Measurements from ENCODE around the gene RTRAF. TPM values are rescaled to one million over a fixed set of nuclear protein-coding genes. Genes with fewer than 3 reads are reported as not detected.

The RTRAF gene
- total and polyA plus RNA-seq, 7 experiments from 2014 or later, result 112 to 206 (median 124) TPM

DNA sequence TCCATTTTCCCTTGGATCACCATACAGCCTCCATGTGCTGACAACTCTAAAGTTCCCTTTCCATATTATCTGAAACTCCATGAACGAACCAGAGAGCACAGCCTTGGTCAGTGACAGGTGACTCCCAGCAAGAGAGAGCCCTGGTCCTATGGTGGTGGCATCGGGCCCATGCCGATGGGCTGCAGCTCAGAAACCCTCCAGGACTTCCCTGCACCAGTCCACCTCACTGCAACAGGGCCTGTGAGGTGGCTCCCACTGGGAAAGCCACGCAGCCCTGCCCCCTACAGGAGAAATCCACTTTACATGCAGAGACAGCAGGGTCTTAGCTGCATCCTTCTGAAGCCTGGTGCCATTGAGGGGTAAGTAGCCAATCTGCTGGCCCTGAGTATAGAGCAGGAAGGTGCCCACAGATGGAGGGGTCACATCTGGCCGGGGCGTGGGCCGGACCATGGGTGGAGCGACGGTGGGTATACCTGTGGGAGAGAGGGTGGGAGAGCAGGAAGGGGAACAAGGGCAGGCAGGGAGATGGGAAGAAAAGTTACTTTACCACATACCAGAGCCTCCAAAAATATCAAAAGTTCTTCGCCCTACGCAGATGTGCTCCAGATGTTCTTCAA lies 24.7 kb downstream of the RTRAF start:
- Histone ChIP-seq H3K9me3 (ENCODE audit: control insufficient read depth in 2 of 3, low read length in 3 of 3) (no peaks in the 10 kb centered on the region), H3K27me3 (ENCODE audit: control insufficient read depth in 2 of 2, insufficient read depth in 2 of 2, low read length in 2 of 2) (no peaks in the 10 kb centered on the region), H3K36me3 (ENCODE audit: control insufficient read depth in 2 of 3, insufficient read depth in 3 of 3, low read length in 3 of 3) (peaks cover 3 to 27% (median 4%) of the 10 kb centered on the region in 3 experiments), H3K4me3 (ENCODE audit: low read length) (no peak overlapping the region), H3K27ac (ENCODE audit: low read depth, low read length) (no peak overlapping the region), H3K4me1 (ENCODE audit: control insufficient read depth in 2 of 2, insufficient read depth in 2 of 2, low read length in 2 of 2) (no peaks in the 10 kb centered on the region)
- POLR2A ChIA-PET, result no interaction called here
- ATAC-seq (peak; percentile 39), DNase-seq (no peak)
- Mint-ChIP-seq H3K27ac (peak overlapping the region in 1 of 9 donors; percentile 86), H3K36me3 (peaks cover 5 to 19% (median 17%) of the 10 kb centered on the region in 5 donors), H3K27me3 (peaks cover 5 to 17% (median 8%) of the 10 kb centered on the region in 5 donors), H3K4me3 (no peak overlapping the region), H3K9me3 (no peaks in the 10 kb centered on the region), H3K4me1 (peaks cover 0 to 5% (median 4%) of the 10 kb centered on the region in 7 donors)
- intact Hi-C loops (cut with micrococcal nuclease), result no loop called here
- CTCF ChIA-PET, result no interaction called here

DNA sequence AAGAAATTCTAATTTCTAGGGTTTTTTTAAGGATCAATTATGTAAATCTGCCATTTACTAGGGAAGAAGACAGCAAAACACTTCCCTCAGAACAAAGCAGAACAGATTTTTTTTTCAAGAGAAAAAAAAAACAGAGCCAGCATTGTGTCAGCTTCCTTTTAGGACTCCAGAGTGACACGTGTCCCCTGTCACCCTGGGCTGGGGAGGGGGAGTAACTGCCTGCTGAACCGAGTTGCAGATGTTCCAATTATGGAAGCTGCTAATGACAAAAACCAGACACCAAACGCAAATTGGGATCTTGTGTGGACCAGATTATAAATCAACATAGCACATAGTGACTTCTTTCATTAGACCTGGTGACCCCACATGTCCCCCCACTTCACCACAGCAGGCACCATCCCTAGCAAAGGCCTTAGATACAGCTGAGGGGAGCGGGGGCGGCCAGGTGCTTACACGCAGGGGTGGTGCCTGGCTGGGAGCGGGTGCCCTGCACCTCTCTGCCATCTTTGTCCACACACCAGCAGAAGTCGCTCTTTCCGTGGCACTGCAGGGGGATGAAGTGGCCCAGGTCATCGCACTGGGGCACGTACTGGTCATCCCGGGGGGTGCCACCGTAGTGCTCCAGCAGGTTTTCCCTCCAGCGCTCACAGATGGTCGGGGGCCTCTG lies 25.4 kb downstream of the RTRAF start:
- Mint-ChIP-seq H3K4me3 (no peak overlapping the region), H3K27me3 (peaks cover 5 to 17% (median 8%) of the 10 kb centered on the region in 5 donors), H3K27ac (no peak overlapping the region), H3K9me3 (no peaks in the 10 kb centered on the region), H3K4me1 (peaks cover 0 to 7% (median 5%) of the 10 kb centered on the region in 7 donors), H3K36me3 (peaks cover 5 to 15% (median 14%) of the 10 kb centered on the region in 5 donors)
- H3K4me3 ChIP-seq (ENCODE audit: low read length), result no peak overlapping the region
- intact Hi-C loops (cut with micrococcal nuclease), result no loop called here
- no peak for ATAC-seq
- H3K9me3 ChIP-seq (ENCODE audit: control insufficient read depth in 2 of 3, low read length in 3 of 3), result no peaks in the 10 kb centered on the region
- ChIA-PET POLR2A (no interaction called here), CTCF (no interaction called here)
- H3K36me3 ChIP-seq (ENCODE audit: control insufficient read depth in 2 of 3, insufficient read depth in 3 of 3, low read length in 3 of 3), result peaks cover 0 to 20% (median 0%) of the 10 kb centered on the region in 3 experiments
- H3K4me1 ChIP-seq (ENCODE audit: control insufficient read depth in 2 of 2, insufficient read depth in 2 of 2, low read length in 2 of 2), result peaks cover 0 to 3% of the 10 kb centered on the region in 2 donors
- no peak for DNase-seq
- H3K27me3 ChIP-seq (ENCODE audit: control insufficient read depth in 2 of 2, insufficient read depth in 2 of 2, low read length in 2 of 2), result no peaks in the 10 kb centered on the region
- no peak overlapping the region for H3K27ac ChIP-seq (ENCODE audit: low read depth, low read length)

DNA sequence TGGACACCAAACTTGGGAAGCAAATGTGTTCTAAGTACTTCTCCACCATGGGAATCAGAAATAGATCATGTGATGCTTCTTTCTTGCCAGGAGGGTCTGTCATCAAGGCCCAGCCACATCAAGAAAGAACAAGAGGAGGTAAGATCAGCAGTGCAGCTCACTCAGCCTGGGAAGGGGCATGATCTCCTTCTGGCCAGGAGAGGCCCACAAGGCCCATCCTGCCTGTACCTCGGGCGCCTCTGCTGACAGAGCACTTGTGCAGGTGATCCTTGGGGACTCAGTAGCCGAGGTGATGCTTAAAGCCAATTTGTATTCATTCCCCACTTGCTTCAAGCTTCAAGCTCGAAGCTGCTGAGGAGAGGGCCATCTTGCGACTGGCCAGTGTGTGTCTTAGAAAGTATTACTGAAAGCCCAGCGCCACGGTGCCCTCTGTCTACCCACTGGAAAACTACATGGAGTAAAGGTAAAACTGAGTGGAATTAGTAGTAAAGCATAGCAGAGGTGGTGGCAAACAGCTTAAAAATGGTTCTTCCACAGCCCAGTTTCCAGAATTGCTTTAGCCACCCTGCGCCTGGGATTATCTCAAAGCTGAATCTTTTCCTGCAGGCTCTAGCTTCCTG lies 26.2 kb downstream of the RTRAF start:
- intact Hi-C loops (cut with micrococcal nuclease), result no loop called here
- H3K4me1 Mint-ChIP-seq, result peaks cover 0 to 15% (median 10%) of the 10 kb centered on the region in 7 donors

DNA sequence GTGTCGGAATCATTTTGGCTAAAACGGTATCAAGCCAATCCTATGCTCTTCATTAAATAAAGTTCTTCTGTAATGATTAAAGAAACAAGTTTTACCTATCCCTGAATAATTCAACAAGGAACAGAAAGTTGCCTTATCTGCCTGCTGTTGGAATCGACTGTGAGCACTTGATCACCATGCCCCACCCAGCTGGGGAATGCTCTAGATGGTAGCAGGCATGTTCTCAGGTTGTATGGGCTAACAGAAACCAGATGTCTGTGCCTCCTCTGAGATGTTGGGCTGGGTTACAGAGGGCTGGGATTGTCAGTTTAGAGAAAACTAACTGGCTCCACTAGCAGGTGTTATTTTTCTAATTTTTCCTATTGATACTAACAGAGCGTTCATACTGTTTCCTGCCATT lies 28.9 kb downstream of the RTRAF start:
- no peaks in the 10 kb centered on the region for H3K36me3 ChIP-seq (ENCODE audit: control insufficient read depth in 2 of 3, insufficient read depth in 3 of 3, low read length in 3 of 3)
- CTCF ChIA-PET, result no interaction called here
- Mint-ChIP-seq H3K27me3 (peaks cover 5 to 17% (median 8%) of the 10 kb centered on the region in 5 donors), H3K36me3 (peaks cover 0 to 9% (median 0%) of the 10 kb centered on the region in 5 donors), H3K9me3 (peaks cover 0 to 9% (median 0%) of the 10 kb centered on the region in 11 donors), H3K27ac (no peak overlapping the region), H3K4me3 (no peak overlapping the region), H3K4me1 (peaks cover 2 to 36% (median 33%) of the 10 kb centered on the region in 7 donors)
- H3K27ac ChIP-seq (ENCODE audit: low read depth, low read length), result no peak overlapping the region
- H3K4me1 ChIP-seq (ENCODE audit: control insufficient read depth in 2 of 2, insufficient read depth in 2 of 2, low read length in 2 of 2), result peaks cover 4 to 14% of the 10 kb centered on the region in 2 donors
- intact Hi-C loops (cut with micrococcal nuclease), result no loop called here
- H3K9me3 ChIP-seq (ENCODE audit: control insufficient read depth in 2 of 3, low read length in 3 of 3), result no peaks in the 10 kb centered on the region
- no peak for DNase-seq
- POLR2A ChIA-PET, result no interaction called here
- H3K27me3 ChIP-seq (ENCODE audit: control insufficient read depth in 2 of 2, insufficient read depth in 2 of 2, low read length in 2 of 2), result no peaks in the 10 kb centered on the region
- H3K4me3 ChIP-seq (ENCODE audit: low read length), result no peak overlapping the region
- no peak for ATAC-seq

More for the DNA sequence above, 26.2 kb downstream of the RTRAF start:
- DNase-seq (no peak), ATAC-seq (no peak)
- Mint-ChIP-seq H3K27me3 (peaks cover 5 to 17% (median 8%) of the 10 kb centered on the region in 5 donors), H3K4me3 (no peak overlapping the region), H3K27ac (no peak overlapping the region), H3K9me3 (no peaks in the 10 kb centered on the region), H3K36me3 (peaks cover 4 to 14% (median 11%) of the 10 kb centered on the region in 5 donors)
- Histone ChIP-seq H3K27ac (ENCODE audit: low read depth, low read length) (no peak overlapping the region), H3K4me1 (ENCODE audit: control insufficient read depth in 2 of 2, insufficient read depth in 2 of 2, low read length in 2 of 2) (peaks cover 0 to 4% of the 10 kb centered on the region in 2 donors), H3K4me3 (ENCODE audit: low read length) (no peak overlapping the region), H3K9me3 (ENCODE audit: control insufficient read depth in 2 of 3, low read length in 3 of 3) (no peaks in the 10 kb centered on the region), H3K27me3 (ENCODE audit: control insufficient read depth in 2 of 2, insufficient read depth in 2 of 2, low read length in 2 of 2) (no peaks in the 10 kb centered on the region), H3K36me3 (ENCODE audit: control insufficient read depth in 2 of 3, insufficient read depth in 3 of 3, low read length in 3 of 3) (peaks cover 0 to 12% (median 0%) of the 10 kb centered on the region in 3 experiments)
- POLR2A ChIA-PET, result no interaction called here
- CTCF ChIA-PET, result no interaction called here

DNA sequence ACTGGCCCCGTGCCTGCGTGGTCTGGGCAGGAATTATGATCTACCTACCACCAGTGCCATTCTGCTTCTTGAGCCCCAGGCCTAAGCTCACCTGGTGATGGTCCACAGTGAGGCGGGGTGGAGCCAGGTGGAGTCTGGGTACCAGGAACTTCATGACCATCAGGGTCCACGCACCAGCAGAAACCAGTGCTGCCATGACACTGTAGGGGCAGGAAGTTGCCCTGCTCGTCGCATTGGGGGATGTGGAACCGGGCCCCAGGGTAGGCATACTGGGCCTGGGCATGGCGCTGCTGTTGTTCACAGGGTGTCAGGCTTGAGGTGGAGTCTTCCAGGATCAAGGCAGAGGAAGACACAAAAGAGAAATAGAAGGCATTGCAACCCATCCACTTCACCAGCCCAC lies 29.6 kb downstream of the RTRAF start:
- no peak overlapping the region for H3K4me3 ChIP-seq (ENCODE audit: low read length)
- ATAC-seq (no peak), DNase-seq (no peak)
- no peaks in the 10 kb centered on the region for H3K36me3 ChIP-seq (ENCODE audit: control insufficient read depth in 2 of 3, insufficient read depth in 3 of 3, low read length in 3 of 3)
- H3K4me1 ChIP-seq (ENCODE audit: control insufficient read depth in 2 of 2, insufficient read depth in 2 of 2, low read length in 2 of 2), result peaks cover 4 to 14% of the 10 kb centered on the region in 2 donors
- intact Hi-C loops (cut with micrococcal nuclease), result no loop called here
- H3K4me1 Mint-ChIP-seq, result peaks cover 2 to 36% (median 33%) of the 10 kb centered on the region in 7 donors
- CTCF ChIA-PET, result no interaction called here
- H3K27ac Mint-ChIP-seq, result peak overlapping the region in 2 of 9 donors; percentile 11 to 41
- no peaks in the 10 kb centered on the region for H3K9me3 ChIP-seq (ENCODE audit: control insufficient read depth in 2 of 3, low read length in 3 of 3)
- no peaks in the 10 kb centered on the region for H3K27me3 ChIP-seq (ENCODE audit: control insufficient read depth in 2 of 2, insufficient read depth in 2 of 2, low read length in 2 of 2)
- H3K4me3 Mint-ChIP-seq, result no peak overlapping the region
- H3K27me3 Mint-ChIP-seq, result peaks cover 5 to 17% (median 8%) of the 10 kb centered on the region in 5 donors
- peaks cover 0 to 9% (median 0%) of the 10 kb centered on the region in 5 donors for H3K36me3 Mint-ChIP-seq
- POLR2A ChIA-PET, result interaction anchor here (0.7 kb wide), 1 partner anchor 1185 kb away, joined by 3 read pairs; no protein-coding TSS in a partner anchor
- no peak overlapping the region for H3K27ac ChIP-seq (ENCODE audit: low read depth, low read length)
- H3K9me3 Mint-ChIP-seq, result peaks cover 0 to 11% (median 0%) of the 10 kb centered on the region in 11 donors

DNA sequence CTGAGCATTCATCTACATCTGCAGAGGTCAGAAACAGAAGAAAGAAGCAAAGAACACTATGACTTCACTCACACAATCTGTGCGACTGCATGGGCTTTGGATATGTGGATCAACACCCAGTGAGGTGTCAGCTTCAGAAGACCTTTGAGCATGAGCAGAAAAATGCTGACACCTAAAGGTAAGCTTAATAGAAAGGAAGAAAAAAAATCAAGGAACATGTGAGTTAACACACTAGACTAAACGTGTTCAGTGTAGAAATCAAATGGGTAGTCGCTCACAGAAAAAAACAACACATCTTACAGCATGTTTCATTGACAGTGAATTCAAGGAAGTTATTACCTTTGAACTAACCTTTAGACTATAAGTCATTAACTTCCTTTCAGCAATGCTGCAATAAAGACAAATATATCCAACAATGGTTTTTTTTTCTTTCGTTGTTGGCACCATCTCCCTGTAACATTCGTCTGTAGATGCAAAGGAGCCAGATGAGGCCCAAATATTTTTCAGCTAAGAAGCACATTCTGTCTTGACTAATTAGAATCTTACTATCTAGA lies 30.9 kb downstream of the RTRAF start:
- Mint-ChIP-seq H3K9me3 (peaks cover 0 to 18% (median 0%) of the 10 kb centered on the region in 11 donors), H3K4me3 (peak overlapping the region in 8 of 10 donors; percentile 1 to 54 (median 40)), H3K27ac (peak overlapping the region in 7 of 9 donors; percentile 32 to 81 (median 49)), H3K36me3 (peaks cover 0 to 13% (median 0%) of the 10 kb centered on the region in 5 donors), H3K27me3 (peaks cover 5 to 17% (median 8%) of the 10 kb centered on the region in 5 donors), H3K4me1 (peaks cover 2 to 41% (median 33%) of the 10 kb centered on the region in 7 donors)
- ChIA-PET CTCF (interaction anchor here (0.7 kb wide), 1 partner anchor 113 kb away, joined by 3 read pairs; no protein-coding TSS in a partner anchor), POLR2A (interaction anchor here (0.5 kb wide), 1 partner anchor 722 kb away, joined by 3 read pairs; no protein-coding TSS in a partner anchor)
- DNase-seq (no peak), ATAC-seq (no peak)
- no peak overlapping the region for H3K27ac ChIP-seq (ENCODE audit: low read depth, low read length)
- H3K36me3 ChIP-seq (ENCODE audit: control insufficient read depth in 2 of 3, insufficient read depth in 3 of 3, low read length in 3 of 3), result no peaks in the 10 kb centered on the region
- peaks cover 4 to 14% of the 10 kb centered on the region in 2 donors for H3K4me1 ChIP-seq (ENCODE audit: control insufficient read depth in 2 of 2, insufficient read depth in 2 of 2, low read length in 2 of 2)
- no peak overlapping the region for H3K4me3 ChIP-seq (ENCODE audit: low read length)
- H3K27me3 ChIP-seq (ENCODE audit: control insufficient read depth in 2 of 2, insufficient read depth in 2 of 2, low read length in 2 of 2), result no peaks in the 10 kb centered on the region
- no peaks in the 10 kb centered on the region for H3K9me3 ChIP-seq (ENCODE audit: control insufficient read depth in 2 of 3, low read length in 3 of 3)
- intact Hi-C loops (cut with micrococcal nuclease), result no loop called here
